Islet of Langerhans (tissue), 1 donor: Measurements from ENCODE around the gene LPCAT3.
"Not testable (repeated sequence)": the region's sequence is repeated elsewhere in the genome, so short reads cannot be mapped to it uniquely, and the experiment has no call there.

Experiments used
- FAIRE-seq: peaks from one replicate; lab custom pipeline; 2011; peaks lifted over from hg19 to GRCh38; lab: Jason Lieb, UNC

LPCAT3 gene

DNA sequence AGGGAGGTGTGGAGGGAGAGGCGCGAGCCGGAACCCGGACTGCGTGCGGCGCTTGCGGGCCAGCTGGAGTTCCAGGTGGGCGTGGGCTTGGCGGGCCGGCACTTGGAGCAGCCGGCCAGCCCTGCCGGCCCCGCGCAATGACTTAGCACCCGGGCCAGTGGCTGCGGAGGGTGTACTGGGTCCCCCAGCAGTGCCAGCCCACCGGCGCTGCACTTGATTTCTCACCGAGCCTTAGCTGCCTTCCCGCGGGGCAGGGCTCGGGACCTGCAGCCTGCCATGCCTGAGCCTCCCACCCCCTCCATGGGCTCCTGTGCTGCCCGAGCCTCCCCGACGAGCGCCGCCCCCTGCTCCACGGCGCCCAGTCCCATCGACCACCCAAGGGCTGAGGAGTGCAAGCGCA is 19.1 kb upstream of the LPCAT3 start:
- FAIRE-seq: not testable (repeated sequence)

- no peak for FAIRE-seq
Measured at GRCh38 chr12:7035463-7035862, 17.2 kb upstream of the LPCAT3 start.

DNA sequence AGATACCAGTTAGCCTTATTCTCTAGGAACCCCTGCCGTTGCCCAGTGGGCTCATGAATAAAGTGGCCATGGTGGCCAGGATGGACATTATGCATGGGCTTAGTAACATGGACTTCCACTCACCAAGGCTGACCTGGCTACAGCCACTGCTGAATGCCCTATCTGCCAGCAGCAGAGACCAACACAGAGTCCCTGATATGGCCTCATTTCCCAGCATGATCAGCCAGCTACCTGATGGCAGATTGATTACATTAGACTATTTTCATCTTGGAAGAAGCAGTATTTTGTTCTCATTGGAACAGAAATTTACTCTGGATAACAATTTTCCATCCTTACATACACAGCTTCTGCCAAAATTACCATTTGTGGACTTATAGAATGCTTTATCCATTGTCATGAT is 16.2 kb upstream of the LPCAT3 start:
- FAIRE-seq: no peak

- no peak for FAIRE-seq
Measured at GRCh38 chr12:7032990-7033389, 14.7 kb upstream of the LPCAT3 start.

DNA sequence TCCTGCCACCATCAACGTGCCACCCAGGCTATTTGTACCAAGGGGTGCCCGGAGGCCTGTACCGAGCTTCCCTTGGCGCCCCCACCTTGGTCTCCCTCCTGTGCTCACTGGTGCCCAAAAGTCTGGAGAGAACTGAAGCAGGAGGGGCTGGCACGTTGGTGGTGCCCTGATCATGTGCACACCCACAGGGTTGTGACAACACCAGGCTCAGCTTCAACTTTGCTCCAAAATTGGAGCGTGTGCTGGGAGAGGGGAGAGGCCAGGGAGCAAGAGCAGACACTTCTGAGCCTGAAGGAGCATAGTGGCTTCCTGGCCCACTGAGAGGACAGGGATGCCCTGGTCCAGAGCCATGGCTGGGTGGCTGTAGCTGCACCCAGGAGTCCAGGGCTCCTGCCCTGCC is 13.0 kb upstream of the LPCAT3 start:
- no peak for FAIRE-seq

DNA sequence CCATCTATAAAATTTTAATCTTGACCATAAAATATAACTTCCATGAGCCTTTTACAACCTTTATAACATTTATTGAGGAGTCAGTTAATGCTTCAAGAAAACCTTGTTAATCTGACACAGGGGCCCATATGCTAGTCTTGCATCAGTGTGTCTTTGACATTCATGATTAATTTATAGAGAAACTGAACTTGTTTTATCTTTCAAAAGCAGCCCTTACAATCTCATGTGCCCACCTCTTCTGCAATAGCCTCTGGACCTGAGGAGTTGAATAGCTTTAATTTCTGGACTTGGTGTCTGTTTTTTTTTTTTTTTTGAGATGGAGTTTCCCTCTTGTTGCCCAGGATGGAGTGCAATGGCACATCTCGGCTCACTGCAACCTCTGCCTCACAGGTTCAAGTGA is 8.6 kb upstream of the LPCAT3 start:
- FAIRE-seq: no peak

- FAIRE-seq: no peak
Measured at GRCh38 chr12:7023114-7023513, 4.8 kb upstream of the LPCAT3 start.

- no peak for FAIRE-seq
Measured at GRCh38 chr12:7021956-7022355, 3.7 kb upstream of the LPCAT3 start.

GRCh38 chr12:7019043-7019569 is 830 bp upstream of the LPCAT3 start:
- FAIRE-seq: peak; percentile 56

GRCh38 chr12:7017870-7018349 is 366 bp downstream of the LPCAT3 start:
- no peak for FAIRE-seq

GRCh38 chr12:7016958-7017571 is 1.2 kb downstream of the LPCAT3 start:
- FAIRE-seq: no peak

GRCh38 chr12:7015555-7016370 is 2.5 kb downstream of the LPCAT3 start:
- FAIRE-seq: no peak

GRCh38 chr12:7013101-7013500 is 5.2 kb downstream of the LPCAT3 start:
- FAIRE-seq: no peak

- FAIRE-seq: no peak
Measured at GRCh38 chr12:7012024-7012607, 6.2 kb downstream of the LPCAT3 start.

DNA sequence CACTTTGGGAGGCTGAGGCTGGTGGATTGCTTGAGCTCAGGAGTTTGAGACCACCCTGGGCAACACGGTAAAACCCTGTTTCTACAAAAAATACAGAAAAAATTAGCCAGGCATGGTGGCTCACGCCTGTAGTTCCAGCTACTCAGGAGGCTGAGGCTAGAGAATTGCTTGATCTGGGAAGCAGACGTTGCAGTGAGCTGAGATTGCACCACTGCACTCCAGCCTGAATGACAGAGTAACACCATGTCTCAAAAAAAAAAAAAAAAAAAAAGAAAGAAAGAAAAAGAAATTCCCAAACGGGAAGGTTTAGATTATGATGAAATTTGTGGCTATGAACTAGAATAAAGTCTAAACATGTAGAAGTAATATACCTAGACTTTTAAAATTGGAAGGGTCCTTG is 6.9 kb downstream of the LPCAT3 start:
- FAIRE-seq: not testable (repeated sequence)

DNA sequence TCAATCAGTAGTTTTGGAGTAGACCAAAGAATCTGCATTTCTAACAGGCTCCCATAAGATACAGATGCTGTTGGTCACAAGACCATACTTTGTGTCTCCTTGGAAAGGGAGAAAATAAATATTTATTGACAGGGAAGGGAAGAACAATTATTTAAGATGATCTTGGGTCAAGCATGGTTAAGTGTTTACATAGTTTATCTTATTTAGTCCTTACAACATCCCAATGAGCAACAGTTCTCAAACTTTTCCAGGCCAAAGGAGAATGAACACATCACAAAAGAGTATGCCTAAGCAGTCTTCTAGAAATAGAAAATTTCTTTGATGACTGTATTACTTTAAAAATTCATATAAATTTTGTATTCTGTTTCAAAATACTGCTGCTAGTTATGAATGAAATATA is 8.8 kb downstream of the LPCAT3 start:
- no peak for FAIRE-seq

GRCh38 chr12:7008864-7009263 is 9.4 kb downstream of the LPCAT3 start:
- FAIRE-seq: no peak

DNA sequence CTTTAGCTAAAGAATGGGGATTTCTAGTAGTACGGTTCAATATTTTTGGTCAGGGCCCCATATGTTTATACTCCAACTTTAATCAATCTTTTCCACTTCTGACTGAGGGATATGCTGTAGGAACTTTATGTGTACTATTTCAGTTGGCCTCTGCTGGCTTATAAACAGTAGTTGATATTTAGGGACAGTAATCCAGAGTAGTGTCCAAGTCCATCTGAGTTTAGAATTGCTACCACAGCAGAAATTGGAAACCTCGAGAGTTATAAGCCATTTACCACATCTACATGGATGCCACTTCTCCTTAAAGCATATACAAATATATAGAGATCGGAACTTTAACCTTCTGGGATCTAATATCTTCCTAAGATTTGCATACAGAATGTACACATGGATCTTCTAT is 11.6 kb downstream of the LPCAT3 start:
- FAIRE-seq: no peak

- FAIRE-seq: no peak
Measured at GRCh38 chr12:7005311-7005710, 13.0 kb downstream of the LPCAT3 start.

DNA sequence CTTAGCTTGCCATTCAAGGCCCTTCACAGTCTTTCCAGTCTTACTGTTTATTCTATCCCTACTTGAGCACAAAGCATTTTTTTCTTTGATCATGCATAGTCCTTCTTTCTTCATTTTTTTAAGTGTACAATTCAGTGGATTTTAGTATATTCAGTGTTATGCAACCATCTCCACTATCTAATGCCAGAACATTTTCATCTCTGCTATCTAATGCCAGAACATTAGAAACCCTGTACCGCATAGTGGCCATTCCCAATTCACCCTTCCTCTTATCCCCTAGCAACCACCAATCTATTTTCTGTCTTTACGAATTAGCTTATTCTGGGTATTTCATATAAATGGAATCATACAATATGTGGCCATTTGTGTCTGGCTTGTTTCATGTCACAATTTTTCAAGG is 13.4 kb downstream of the LPCAT3 start:
- no peak for FAIRE-seq

- no peak for FAIRE-seq
Measured at GRCh38 chr12:7004287-7004803, 13.9 kb downstream of the LPCAT3 start.

DNA sequence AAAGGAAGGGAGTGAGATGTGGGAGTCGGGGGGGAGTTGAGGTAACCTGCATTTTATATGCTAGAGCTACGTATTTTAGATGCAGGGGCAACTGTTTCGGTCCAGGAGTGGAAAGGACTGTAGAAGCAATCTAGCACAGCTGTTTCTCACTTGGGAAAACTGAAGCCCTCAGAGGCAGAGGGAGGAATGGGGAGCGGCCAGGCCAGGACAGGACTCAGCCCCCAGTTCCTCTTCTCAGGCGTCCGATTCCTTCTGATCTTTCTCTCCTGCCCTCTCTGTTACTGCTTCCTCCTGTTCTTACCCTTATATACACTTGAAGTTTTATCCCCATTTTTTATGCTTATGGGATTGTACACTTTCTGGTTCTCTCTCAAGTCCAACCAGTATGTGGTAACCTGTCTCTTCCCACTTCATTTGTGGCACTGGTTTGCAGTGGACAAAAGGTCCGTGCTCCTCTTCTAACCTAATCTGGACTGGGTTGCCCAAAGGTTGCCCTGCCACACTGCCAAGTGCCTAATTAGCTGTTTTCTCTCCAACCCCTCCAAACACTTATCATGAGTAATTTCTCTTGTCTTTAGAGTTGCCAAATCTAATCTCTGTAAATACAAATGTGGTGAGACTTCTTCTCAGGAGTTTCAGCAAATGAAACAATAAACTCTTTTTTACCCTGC is 16.2 kb downstream of the LPCAT3 start:
- no peak for FAIRE-seq
